ENCODE measurements around the gene ZFP92. TPM values are rescaled to one million over a fixed set of nuclear protein-coding genes. Genes with fewer than 3 reads are reported as not detected.
"Not testable (repeated sequence)": the region's sequence is repeated elsewhere in the genome, so short reads cannot be mapped to it uniquely, and the experiment has no call there.

ZFP92 gene
- polyA plus RNA-seq (2013, experiment 1 of 2; ENCODE audit: insufficient read length): 0.51 TPM
- 0.51 TPM for polyA plus RNA-seq (2013, experiment 2 of 2; ENCODE audit: insufficient read length)

DNA sequence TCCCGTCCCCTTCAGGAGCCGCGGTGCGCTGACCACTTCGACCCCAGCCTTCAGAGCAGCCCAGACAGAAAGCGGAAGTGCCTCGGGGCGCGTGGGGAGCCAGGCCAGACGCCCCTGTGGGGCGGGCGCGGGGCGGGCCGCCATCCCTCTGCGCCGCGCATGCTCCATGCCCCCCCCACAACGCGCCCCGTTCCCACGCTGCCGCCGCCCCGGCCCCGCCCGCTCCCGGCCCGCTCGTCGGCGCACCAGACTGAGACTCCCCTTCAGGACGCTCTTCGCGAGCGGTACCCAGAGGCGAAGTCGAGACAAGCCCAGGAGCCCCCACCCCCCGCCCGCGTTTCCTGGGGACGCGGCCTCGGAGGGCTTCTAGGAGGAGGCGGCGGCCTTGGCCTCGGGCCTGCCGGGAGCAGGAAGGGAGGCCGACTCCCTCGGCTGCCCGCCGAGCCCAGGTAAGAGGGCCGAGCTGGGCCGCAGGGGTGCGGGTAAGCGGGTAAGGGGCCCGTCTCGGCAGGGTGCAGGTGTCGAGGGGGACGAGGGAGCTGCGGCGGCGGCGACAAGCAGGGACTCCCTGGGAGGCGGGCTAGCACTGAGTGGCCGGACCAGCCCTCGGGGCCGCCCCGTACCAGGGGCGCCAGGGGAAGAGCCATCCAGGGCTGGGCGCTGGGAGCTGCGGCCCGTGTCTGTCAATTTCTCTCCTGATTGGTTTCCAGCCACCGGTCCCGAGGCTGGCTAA lies at the start of gene ZFP92:
Gene ZFP92 (plus strand): TSS at position 218 of the 733 bp plus-strand sequence. CDS start 6,851 bp downstream, outside the sequence.
- DNase-seq: peak; percentile 1

GRCh38 chrX:153361781-153362397 lies 49.4 kb upstream of the ZFP92 start:
- no peak for DNase-seq

DNA sequence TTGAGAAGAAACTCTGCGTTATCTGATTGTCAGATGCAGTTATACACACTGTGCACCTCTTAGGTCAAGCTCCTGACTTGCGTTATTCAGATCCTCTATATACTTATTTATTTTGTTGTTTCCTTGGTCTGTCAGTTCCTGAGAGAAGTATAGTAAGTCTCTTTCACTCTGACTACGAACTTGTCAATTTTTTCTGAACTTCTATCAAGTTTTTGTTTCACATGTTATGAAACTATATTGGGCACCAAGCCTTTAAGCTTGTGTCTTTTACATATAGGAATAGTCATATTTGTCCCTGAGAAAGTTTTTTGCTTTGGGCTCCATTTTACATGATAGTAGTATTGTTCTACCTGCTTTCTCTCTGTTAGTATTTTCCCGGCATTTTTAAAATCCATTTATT lies 45.6 kb upstream of the ZFP92 start:
- DNase-seq: no peak

GRCh38 chrX:153366119-153366518 lies 45.2 kb upstream of the ZFP92 start:
- no peak for DNase-seq

GRCh38 chrX:153366878-153367538 lies 44.3 kb upstream of the ZFP92 start:
- DNase-seq: no peak

- DNase-seq: no peak
These were observed 40.8 kb upstream of the ZFP92 start for GRCh38 chrX:153370293-153371055.

GRCh38 chrX:153371256-153371655 lies 40.0 kb upstream of the ZFP92 start:
- DNase-seq: no peak

DNA sequence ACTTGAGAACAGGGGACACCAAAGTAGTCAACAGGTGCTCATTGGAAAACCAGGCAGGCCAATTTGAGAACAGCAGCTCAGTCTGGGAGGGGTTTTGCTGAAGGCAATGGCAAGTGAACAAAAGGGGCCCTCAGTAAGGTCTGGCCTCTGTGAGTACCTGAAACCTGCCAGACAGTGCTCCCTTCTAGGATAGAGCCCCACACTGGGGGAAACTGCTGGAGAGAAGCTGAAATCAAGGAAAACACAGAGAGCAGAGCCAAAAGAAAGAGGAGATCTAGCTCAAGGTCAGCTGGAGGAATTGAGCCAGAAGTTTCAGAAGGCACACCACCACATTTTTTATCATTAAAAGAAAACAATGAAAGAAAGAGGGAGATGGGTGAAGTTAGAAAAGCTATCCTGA lies 38.3 kb upstream of the ZFP92 start:
- DNase-seq: no peak

- DNase-seq: no peak
These were observed 36.8 kb upstream of the ZFP92 start for GRCh38 chrX:153374426-153374825.

DNA sequence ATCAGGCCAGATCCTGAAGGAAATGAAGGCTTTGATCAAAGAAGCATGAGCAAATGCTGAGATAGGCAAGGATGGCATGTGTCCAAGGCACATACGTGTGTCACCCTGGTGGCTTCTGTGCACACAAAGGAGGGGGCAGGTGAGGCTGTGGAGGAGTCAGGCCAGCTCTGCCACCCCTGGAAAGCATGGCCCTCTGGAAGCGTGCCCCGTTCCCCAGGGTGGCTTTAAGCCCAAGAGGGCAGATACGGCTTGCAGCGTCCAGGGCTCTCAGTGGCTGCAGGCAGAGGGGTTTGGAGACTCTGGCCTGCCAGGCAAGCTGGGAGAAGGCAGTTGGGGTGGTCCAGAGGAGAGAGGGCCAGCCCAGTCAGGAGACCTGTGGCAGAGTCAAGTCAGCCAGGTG lies 35.7 kb upstream of the ZFP92 start:
- no peak for DNase-seq

DNA sequence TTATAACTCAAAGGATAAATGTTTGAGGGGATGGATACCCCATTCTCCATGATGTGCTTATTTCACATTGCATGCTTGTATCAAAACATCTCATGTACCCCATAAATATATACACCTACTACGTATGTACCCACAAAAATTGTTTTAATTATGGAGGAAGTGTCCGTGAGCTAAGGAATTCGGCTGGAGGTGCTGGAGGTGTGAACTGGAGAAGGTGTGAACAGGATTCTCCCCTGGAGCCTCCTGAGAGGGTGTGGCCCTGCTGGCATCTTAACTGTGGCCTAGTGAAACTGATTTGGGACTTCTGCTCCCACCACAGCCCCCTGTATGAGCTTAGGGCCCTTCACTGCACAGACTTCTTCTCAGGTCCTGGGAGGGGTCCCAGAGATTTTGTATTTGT lies 33.5 kb upstream of the ZFP92 start:
- no peak for DNase-seq

DNA sequence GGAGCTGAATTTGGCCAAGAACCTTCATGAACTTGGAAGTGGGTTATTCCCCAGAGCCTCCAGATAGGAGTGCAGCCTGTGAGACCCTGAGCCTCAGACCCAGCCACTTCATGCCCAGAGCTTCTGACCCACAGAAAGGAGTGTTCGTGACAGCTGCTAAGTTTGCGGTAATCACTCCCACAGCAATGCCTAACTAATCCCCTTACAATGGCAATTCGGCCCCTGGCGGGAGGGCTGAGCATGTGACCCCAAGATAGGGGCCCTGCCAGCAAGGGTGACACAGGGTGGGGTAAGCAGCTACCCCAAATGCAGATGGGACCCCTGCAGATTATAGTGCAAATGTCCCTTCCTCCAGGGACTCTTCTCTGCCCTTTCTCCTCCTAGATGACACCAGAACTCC lies 32.7 kb upstream of the ZFP92 start:
- no peak for DNase-seq

- DNase-seq: no peak
These were observed 31.8 kb upstream of the ZFP92 start for GRCh38 chrX:153379508-153379907.

DNA sequence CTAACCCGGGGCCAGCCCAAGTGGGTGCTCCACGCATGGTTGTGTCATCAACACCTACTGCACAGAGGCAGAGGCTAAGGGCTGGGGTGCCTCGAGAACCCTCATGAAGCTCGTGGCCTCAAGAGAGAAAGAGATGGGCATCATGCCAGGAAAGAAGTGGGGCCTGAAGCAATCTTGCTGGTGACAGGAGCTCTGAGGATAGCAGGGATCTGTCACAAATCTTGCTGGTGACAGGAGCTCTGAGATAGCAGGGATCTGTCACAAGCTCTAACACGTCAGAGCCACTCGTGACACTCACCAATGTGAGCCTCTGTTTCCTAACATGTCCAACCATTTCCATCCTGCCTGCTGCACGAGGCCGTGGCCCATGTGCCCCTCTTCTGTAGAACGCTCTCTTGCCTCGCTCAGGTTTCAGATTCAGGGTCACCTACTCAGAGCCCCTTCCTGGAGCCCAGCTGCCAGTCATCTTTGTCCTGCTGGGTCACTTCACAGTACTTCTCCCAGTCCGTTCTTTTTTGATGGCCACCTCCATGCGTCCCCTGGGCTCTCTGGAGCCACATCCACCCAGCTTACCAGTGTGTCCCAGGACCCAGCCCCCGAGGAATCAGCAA lies 31.2 kb upstream of the ZFP92 start:
- DNase-seq: no peak

DNA sequence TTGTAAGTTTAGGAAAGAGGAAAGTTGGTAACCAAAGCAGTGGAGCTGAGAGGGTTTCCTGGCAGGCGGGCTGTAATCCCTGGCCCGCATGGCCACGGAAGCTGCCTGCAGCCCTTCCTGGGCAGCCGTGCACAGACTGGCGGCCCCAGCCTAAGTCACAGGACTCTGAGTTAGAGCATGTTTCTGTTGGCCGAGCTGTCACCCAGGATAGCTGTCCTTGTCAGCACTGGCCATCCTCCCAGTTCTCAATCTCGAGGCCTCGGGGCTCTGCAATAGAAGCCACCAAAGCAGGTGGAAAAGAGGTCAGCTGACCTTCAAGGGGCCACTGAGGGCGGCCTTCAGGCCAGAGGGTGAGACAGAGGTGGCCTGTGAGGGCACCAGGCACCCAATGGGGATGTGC lies 30.6 kb upstream of the ZFP92 start:
- no peak for DNase-seq

GRCh38 chrX:153381684-153382532 lies 29.4 kb upstream of the ZFP92 start:
- peak; percentile 64 for DNase-seq

- DNase-seq: no peak
These were observed 28.4 kb upstream of the ZFP92 start for GRCh38 chrX:153382563-153383482.

- DNase-seq: no peak
These were observed 26.9 kb upstream of the ZFP92 start for GRCh38 chrX:153384390-153384789.

DNA sequence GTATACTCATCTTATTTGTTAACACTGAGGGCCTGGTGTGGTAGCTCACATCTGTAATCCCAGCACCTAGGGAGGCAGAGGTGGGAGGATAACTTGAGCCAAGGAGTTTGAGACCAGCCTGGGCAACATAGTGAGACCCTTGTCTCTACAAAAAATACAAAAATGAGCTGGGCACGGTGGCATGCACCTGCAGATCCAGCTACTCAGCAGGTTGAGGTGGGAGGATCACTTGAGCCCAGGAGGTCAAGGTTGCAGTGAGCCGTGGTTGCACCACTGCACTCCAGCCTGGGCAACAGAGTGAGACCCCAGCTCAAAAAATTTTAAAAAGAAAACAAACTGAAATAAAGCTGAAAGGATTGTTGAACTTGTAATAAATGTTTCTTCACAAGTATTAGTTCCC lies 26.3 kb upstream of the ZFP92 start:
- not testable (repeated sequence) for DNase-seq

GRCh38 chrX:153386097-153386496 lies 25.2 kb upstream of the ZFP92 start:
- DNase-seq: no peak

All from fibroblast of skin of abdomen (primary cell).